Limb (tissue), 2 donors: ENCODE data around the gene COPA.
"Not testable (repeated sequence)": the region's sequence is repeated elsewhere in the genome, so short reads cannot be mapped to it uniquely, and the experiment has no call there.

Experiments used
- DNase-seq, 2 donors: peaks; one replicate each; pipeline ENCODE4 v3.0.0-alpha.2; 2016; ENCODE audit errors: extremely low spot score in 2 of 2

The COPA gene

GRCh38 chr1:160328184-160328583 lies 14.9 kb downstream of the COPA start:
- no peak for DNase-seq

GRCh38 chr1:160326418-160326817 lies 16.6 kb downstream of the COPA start:
- DNase-seq: no peak

- DNase-seq: no peak
Observed at GRCh38 chr1:160325252-160325651, 17.8 kb downstream of the COPA start.

- DNase-seq: no peak
Observed at GRCh38 chr1:160322831-160323230, 20.2 kb downstream of the COPA start.

- no peak for DNase-seq
Observed at GRCh38 chr1:160315359-160315758, 27.7 kb downstream of the COPA start.

- DNase-seq: no peak
Observed at GRCh38 chr1:160309571-160309970, 33.5 kb downstream of the COPA start.

GRCh38 chr1:160309185-160309557 lies 33.9 kb downstream of the COPA start:
- no peak for DNase-seq

- DNase-seq: no peak
Observed at GRCh38 chr1:160308451-160309184, 34.4 kb downstream of the COPA start.

GRCh38 chr1:160307118-160307791 lies 35.8 kb downstream of the COPA start:
- DNase-seq: no peak

- DNase-seq: no peak
Observed at GRCh38 chr1:160300173-160300572, 42.9 kb downstream of the COPA start.

GRCh38 chr1:160296036-160296435 lies 47.0 kb downstream of the COPA start:
- DNase-seq: no peak

GRCh38 chr1:160293020-160293968 lies 49.8 kb downstream of the COPA start:
- no peak for DNase-seq

GRCh38 chr1:160291248-160292220 lies 51.5 kb downstream of the COPA start:
- peak; percentile 63 to 68 for DNase-seq

GRCh38 chr1:160287769-160288168 lies 55.3 kb downstream of the COPA start:
- not testable (repeated sequence) for DNase-seq

GRCh38 chr1:160285506-160285905 lies 57.5 kb downstream of the COPA start:
- DNase-seq: no peak

GRCh38 chr1:160284782-160285344 lies 58.2 kb downstream of the COPA start, which contains the start of gene PEX19:
TSS of gene PEX19 (minus strand) at chr1:160285133. CDS start at chr1:160285124, 9 bp downstream.
- peak; percentile 95 for DNase-seq

GRCh38 chr1:160284220-160284781 lies 58.7 kb downstream of the COPA start:
- no peak for DNase-seq

GRCh38 chr1:160282807-160283206 lies 60.2 kb downstream of the COPA start:
- DNase-seq: no peak

GRCh38 chr1:160277987-160278386 lies 65.1 kb downstream of the COPA start:
- DNase-seq: no peak

GRCh38 chr1:160277330-160277729 lies 65.7 kb downstream of the COPA start:
- no peak for DNase-seq
